Right lobe of liver (tissue), 6 donors: ENCODE data around the gene LGALS16. TPM values are rescaled to one million over a fixed set of nuclear protein-coding genes. Genes with fewer than 3 reads are reported as not detected.
"Not testable (repeated sequence)": the region's sequence is repeated elsewhere in the genome, so short reads cannot be mapped to it uniquely, and the experiment has no call there.

Source experiments
- ATAC-seq, 4 donors: fragments of 200-7000 bp; cut with Tn5 transposase; one replicate each; pipeline ENCODE4 v1.9.1; 2020; ENCODE audit warnings: mild to moderate bottlenecking in 4 of 4, moderate library complexity in 4 of 4
- DNase-seq, 3 donors: peaks; one replicate each; pipeline ENCODE4 v3.0.0-alpha.2; 2020
- H3K27ac ChIP-seq, 3 donors: fragments of 200-600 bp; one replicate each; pipeline ENCODE4 v1.8.0; 2022
- H3K27me3 ChIP-seq, 2 donors: fragments of 200-600 bp; one replicate each; pipeline ENCODE4 v1.8.0; 2022
- H3K36me3 ChIP-seq, 4 donors: fragments of 200-600 bp; sonication (generic) in 1 of 4; one replicate each; pipeline versions ENCODE4 v1.5.1 to v1.8.0; 2017 to 2022; ENCODE audit warnings: control low read depth in 1 of 4
- H3K4me1 ChIP-seq, 4 donors: fragments of 200-600 bp; sonication (generic) in 1 of 4; one replicate each; pipeline versions ENCODE4 v1.5.1 to v1.8.0; 2017 to 2022; ENCODE audit warnings: control low read depth in 1 of 4
- H3K4me3 ChIP-seq, 3 donors: fragments of 200-600 bp; one replicate each; pipeline ENCODE4 v1.8.0; 2022
- H3K9me3 ChIP-seq, 4 donors: fragments of 200-600 bp; sonication (generic) in 1 of 4; one replicate each; pipeline versions ENCODE4 v1.5.1 to v1.8.0; 2017 to 2022; ENCODE audit warnings: control low read depth in 1 of 4
- POLR2A ChIP-seq: fragments of 450-650 bp; IDR thresholded peaks from one replicate; pipeline ENCODE4 v1.6.1; 2017; ENCODE audit warnings: antibody characterized with exemption, mild to moderate bottlenecking
- WGBS: methylation state at CpG from one replicate; pipeline ENCODE4 v1.1.6; 2018; ENCODE audit warnings: low coverage, low lambda C conversion rate; ENCODE audit not compliant: insufficient coverage; ENCODE audit errors: missing lambda C conversion rate; 5-methylcytosine and 5-hydroxymethylcytosine counted together
- intact Hi-C, 2 donors: fragments of 100-400 bp; cut with DNase I; formaldehyde crosslinking; loops; one replicate each; pipeline versions ENCODE4 v1.11.2 to v1.14.1; 2022
- total RNA-seq, 6 experiments: library from RNA; depleted of rRNA in 2 of 6; stranded (reverse); fragments of >200 nt in 2 of 6; fragmentation: NEBNext Ultra II Directional in 3 of 6; extraction: Animal tissue kit (Norgen Biotek cat#: 25700) in 3 of 6; gene quantifications; one replicate each; pipeline versions ENCODE4 v1.1.0 to v1.2.4, GENCODE V29; 2016 to 2023
- TF ChIP-seq, protein P1 (sequence below), 4 donors: fragments of 200-600 bp in 3 of 4; fragments of 450-650 bp in 1 of 4; IDR thresholded peaks; one replicate each; pipeline versions ENCODE4 v1.5.1 to v1.8.0; 2016 to 2022; ENCODE audit warnings: antibody characterized with exemption in 4 of 4, mild to moderate bottlenecking in 2 of 4
- donor health status: DM: no; HTN: yes; CAD: no.
- donor health status: DM: no; HTN: no; CAD: no.
- donor health status: DM: no; HTN: no; CAD: no.
- donor health status: DM: no; HTN: yes; CAD: no.
- donor health status: DM: no; HTN: yes; CAD: no.

The LGALS16 gene
- total RNA-seq, 6 experiments from 2014 or later = not detected

- 58% methylated on average over 4 of the region's 4 CpGs for WGBS
- TF ChIP-seq POLR2A = no peak
- TF ChIP-seq, protein P1, sequence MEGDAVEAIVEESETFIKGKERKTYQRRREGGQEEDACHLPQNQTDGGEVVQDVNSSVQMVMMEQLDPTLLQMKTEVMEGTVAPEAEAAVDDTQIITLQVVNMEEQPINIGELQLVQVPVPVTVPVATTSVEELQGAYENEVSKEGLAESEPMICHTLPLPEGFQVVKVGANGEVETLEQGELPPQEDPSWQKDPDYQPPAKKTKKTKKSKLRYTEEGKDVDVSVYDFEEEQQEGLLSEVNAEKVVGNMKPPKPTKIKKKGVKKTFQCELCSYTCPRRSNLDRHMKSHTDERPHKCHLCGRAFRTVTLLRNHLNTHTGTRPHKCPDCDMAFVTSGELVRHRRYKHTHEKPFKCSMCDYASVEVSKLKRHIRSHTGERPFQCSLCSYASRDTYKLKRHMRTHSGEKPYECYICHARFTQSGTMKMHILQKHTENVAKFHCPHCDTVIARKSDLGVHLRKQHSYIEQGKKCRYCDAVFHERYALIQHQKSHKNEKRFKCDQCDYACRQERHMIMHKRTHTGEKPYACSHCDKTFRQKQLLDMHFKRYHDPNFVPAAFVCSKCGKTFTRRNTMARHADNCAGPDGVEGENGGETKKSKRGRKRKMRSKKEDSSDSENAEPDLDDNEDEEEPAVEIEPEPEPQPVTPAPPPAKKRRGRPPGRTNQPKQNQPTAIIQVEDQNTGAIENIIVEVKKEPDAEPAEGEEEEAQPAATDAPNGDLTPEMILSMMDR (IDR thresholded peaks at IDR 0.05) = no peak
- H3K9me3 ChIP-seq = no peaks in the 10 kb centered on the region
- H3K27ac ChIP-seq = no peak overlapping the region
- ATAC-seq (no peak), DNase-seq (no peak)
- no peak overlapping the region for H3K4me3 ChIP-seq
- no peaks in the 10 kb centered on the region for H3K27me3 ChIP-seq
- intact Hi-C loops = no loop called here
- no peaks in the 10 kb centered on the region for H3K36me3 ChIP-seq
- H3K4me1 ChIP-seq = no peaks in the 10 kb centered on the region
Measured at GRCh38 chr19:39659791-39660190, 4.1 kb downstream of the LGALS16 start.

DNA sequence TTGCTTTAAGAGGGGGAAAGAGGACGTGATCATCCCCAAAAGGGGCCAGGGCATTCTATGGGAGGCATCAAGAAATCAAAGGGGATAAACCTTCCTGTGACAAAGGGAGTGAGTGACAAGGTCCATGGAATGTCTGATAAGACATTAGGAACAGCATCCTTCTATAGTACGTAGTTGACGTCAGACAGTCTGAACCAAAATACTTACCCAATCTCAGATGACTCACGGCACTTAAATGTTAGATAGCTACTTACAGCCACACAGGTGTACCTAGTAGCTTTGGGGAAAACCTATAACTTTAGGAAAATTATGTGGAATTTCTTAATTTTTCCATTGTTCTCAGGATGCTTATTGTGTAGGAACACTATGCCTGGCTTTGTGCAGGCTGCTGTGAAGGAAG, 4.9 kb downstream of the LGALS16 start:
- Histone ChIP-seq H3K9me3 (no peaks in the 10 kb centered on the region), H3K4me1 (no peaks in the 10 kb centered on the region), H3K27ac (no peak overlapping the region), H3K27me3 (no peaks in the 10 kb centered on the region), H3K4me3 (no peak overlapping the region), H3K36me3 (no peaks in the 10 kb centered on the region)
- intact Hi-C loops = no loop called here
- ATAC-seq (no peak), DNase-seq (no peak)
- 52% methylated on average over 4 of the region's 4 CpGs for WGBS
- TF ChIP-seq POLR2A = no peak
- TF ChIP-seq, protein P1 (IDR thresholded peaks at IDR 0.05) = no peak

GRCh38 chr19:39661565-39661964, 5.9 kb downstream of the LGALS16 start:
- no peak for TF ChIP-seq POLR2A
- TF ChIP-seq, protein P1 (IDR thresholded peaks at IDR 0.05) = no peak
- Histone ChIP-seq H3K4me1 (no peaks in the 10 kb centered on the region), H3K9me3 (no peaks in the 10 kb centered on the region), H3K27ac (no peak overlapping the region), H3K27me3 (no peaks in the 10 kb centered on the region), H3K4me3 (no peak overlapping the region), H3K36me3 (no peaks in the 10 kb centered on the region)
- ATAC-seq (no peak), DNase-seq (no peak)
- intact Hi-C loops = no loop called here

- not testable (repeated sequence) for H3K27ac ChIP-seq, ATAC-seq, H3K4me3 ChIP-seq, DNase-seq, H3K9me3 ChIP-seq, H3K36me3 ChIP-seq, H3K27me3 ChIP-seq, H3K4me1 ChIP-seq
- WGBS = 74% methylated on average over 2 of the region's 3 CpGs
- intact Hi-C loops = loop anchor here (5.0 to 10.0 kb wide), 2 partner anchors 115 to 118 kb away; no protein-coding TSS in a partner anchor
Measured at GRCh38 chr19:39669860-39670259, 14.1 kb downstream of the LGALS16 start.

DNA sequence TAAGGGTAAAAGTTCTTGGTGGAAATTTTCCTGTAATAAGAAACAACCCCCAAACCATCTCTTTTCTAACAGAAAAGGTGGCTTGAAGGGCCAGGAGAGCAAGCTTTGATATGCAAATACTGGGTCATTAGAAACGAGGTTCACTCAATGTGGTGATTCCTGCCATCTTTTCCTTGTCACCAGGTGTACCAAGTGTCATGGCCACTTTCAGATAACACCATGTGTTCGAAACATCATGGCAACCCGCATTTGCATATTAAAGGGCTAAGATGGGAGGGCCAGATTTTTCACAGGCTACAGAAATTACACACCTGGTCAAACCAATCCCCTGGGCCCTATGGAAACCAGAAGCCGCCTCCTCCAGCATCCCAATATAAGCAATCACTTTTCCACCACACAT, 15.3 kb downstream of the LGALS16 start:
- DNase-seq = no peak
- 10% methylated on average over 2 of the region's 4 CpGs for WGBS
- no peak for ATAC-seq
- intact Hi-C loops = loop anchor here in 1 of 2 donors (10.0 kb wide), 1 partner anchor 116 kb away; no protein-coding TSS in a partner anchor
- Histone ChIP-seq H3K4me3 (no peak overlapping the region), H3K27ac (no peak overlapping the region), H3K27me3 (no peaks in the 10 kb centered on the region), H3K9me3 (no peaks in the 10 kb centered on the region), H3K36me3 (no peaks in the 10 kb centered on the region), H3K4me1 (no peaks in the 10 kb centered on the region)
- TF ChIP-seq POLR2A = no peak
- TF ChIP-seq, protein P1 (IDR thresholded peaks at IDR 0.05) = no peak
